ENCODE measurements around the gene ACOXL.

The ACOXL gene

GRCh38 chr2:111011218-111011617, 278.8 kb downstream of the ACOXL start:
- DNase-seq (ENCODE audit: low read depth, low spot score), result no peak

- no peak for DNase-seq (ENCODE audit: low read depth, low spot score)
These were observed 283.1 kb downstream of the ACOXL start for GRCh38 chr2:111015283-111015995.

DNA sequence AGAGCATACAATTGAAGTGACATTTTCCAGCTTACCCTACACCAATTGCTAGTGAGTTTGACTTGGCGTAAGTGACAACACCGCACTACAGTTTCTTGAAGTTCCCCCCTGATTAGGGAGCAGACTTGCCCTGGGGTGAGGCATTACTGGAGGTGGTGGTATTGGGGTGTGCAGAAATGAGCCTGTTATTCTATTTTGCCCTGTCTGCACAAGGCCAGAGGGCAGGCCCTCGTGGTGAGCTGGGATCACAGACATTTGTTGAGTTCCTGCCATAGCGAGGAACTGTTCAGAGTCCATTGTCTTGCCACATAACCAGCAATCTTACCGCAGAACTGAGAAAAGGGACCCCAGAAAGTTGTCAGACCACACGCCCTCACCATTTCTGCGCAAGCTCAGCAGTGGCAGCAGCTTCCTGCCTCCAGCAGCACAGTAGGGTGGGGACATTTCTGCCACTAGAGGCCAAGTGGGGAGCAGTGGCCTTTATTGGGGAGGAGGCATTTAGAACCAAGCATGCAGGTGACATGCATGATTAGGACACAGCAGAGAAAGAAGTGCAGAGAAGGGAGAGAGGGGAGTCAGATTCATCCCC, 284.8 kb downstream of the ACOXL start:
- no peak for DNase-seq (ENCODE audit: low read depth, low spot score)

DNA sequence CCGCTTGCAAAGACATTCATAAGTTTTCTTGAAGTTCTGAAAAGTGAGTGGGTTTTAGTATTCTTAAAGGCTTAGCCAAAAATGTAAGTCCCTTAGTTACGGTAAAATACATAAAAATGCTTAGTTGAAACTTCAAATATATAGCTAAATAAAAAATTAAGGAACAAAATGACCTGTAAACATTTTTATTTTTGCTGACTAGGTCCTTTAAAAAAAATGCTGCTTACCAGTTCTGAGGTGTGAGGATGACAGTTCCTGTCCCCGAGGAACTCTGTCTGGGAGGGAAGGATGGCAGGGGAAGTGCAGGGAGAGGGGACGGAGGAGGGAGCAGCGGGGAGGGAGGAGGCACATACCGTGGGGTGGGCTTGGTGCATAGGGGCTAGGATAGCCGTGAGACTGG, 285.5 kb downstream of the ACOXL start:
- no peak for DNase-seq (ENCODE audit: low read depth, low spot score)

GRCh38 chr2:111019381-111019780, 287.0 kb downstream of the ACOXL start:
- DNase-seq (ENCODE audit: low read depth, low spot score), result no peak

GRCh38 chr2:111022633-111023032, 290.3 kb downstream of the ACOXL start:
- DNase-seq (ENCODE audit: low read depth, low spot score), result no peak

DNA sequence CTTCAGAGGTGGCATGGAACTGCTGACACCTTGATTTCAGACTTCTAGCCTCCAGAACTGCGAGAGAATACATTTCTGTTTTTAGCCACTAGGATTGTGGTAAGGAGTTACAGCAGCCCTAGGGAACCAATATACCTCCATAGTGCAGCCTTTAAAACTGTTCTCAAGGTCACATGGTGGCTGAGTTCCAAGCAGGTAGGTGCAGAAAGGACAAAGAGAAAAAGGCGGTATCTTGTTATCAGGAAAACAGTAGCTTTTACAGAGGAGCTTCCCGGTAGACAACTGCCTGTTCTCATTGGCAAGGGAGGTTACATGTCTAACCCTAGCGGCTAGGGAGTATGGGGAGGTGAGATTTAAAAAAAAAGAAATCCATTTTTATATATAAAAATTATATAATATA, 292.1 kb downstream of the ACOXL start:
- no peak for DNase-seq (ENCODE audit: low read depth, low spot score)

- no peak for DNase-seq (ENCODE audit: low read depth, low spot score)
These were observed 292.9 kb downstream of the ACOXL start for GRCh38 chr2:111025288-111025687.

GRCh38 chr2:111028720-111029119, 296.3 kb downstream of the ACOXL start:
- DNase-seq (ENCODE audit: low read depth, low spot score), result no peak

DNA sequence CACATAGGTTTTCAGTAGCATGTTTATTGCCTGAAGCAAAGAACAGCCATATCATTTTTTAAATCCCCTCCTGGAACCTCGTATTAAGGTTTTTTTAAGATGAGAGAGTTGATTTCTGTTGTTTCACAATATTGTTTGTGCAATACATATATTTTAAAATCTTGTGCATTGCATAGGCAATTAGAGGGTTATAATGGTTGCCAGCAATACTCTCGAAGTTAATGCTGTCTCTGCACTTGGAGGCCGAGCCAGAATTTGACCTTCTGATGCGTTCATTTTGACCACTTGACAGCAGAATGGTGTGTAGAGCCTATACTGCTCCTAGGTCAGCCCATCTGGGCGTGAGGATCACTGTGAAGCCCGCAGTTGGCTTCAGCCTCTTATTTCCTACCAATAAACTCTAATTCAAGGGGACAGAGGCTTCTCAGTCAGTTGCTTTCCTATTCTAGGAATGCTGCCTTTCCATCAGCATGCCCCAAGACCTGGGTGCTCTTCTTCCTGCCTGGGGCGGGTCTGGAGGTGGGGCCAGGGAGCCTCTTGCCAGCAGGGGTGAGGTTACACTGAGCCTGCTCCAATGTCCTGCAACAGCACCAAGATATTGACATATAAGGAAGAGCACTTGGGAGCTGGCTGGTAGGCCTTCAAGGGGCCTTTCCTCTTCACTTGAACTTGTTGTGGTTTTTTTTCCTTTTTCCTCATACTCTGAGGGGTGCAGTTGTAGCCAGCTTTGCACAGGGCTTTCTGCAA, 297.0 kb downstream of the ACOXL start:
- DNase-seq (ENCODE audit: low read depth, low spot score), result no peak

GRCh38 chr2:111030260-111030891, 298.0 kb downstream of the ACOXL start:
- no peak for DNase-seq (ENCODE audit: low read depth, low spot score)

DNA sequence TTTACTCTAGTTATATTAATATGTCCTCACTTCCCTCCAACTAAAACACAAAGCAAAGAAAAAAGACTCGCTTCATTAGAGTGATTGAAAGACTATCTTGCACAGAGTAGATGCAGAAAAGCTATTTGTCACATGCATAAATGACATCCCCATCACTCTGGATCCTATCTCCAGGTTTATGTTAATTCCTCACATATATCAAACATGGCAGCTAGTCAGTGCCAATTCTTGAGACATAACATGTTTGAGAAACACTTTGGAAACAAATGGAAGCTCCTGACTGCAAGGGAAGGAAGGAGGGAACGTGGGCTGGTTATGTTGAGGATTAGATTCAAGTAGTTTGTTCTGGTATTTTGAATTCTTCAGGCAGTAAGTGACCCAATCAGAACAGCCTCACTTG, 298.6 kb downstream of the ACOXL start:
- no peak for DNase-seq (ENCODE audit: low read depth, low spot score)

GRCh38 chr2:111031546-111032478, 299.4 kb downstream of the ACOXL start:
- no peak for DNase-seq (ENCODE audit: low read depth, low spot score)

GRCh38 chr2:111032721-111033429, 300.5 kb downstream of the ACOXL start:
- no peak for DNase-seq (ENCODE audit: low read depth, low spot score)

GRCh38 chr2:111034146-111034545, 301.8 kb downstream of the ACOXL start:
- DNase-seq (ENCODE audit: low read depth, low spot score), result no peak

- no peak for DNase-seq (ENCODE audit: low read depth, low spot score)
These were observed 302.2 kb downstream of the ACOXL start for GRCh38 chr2:111034606-111035005.

DNA sequence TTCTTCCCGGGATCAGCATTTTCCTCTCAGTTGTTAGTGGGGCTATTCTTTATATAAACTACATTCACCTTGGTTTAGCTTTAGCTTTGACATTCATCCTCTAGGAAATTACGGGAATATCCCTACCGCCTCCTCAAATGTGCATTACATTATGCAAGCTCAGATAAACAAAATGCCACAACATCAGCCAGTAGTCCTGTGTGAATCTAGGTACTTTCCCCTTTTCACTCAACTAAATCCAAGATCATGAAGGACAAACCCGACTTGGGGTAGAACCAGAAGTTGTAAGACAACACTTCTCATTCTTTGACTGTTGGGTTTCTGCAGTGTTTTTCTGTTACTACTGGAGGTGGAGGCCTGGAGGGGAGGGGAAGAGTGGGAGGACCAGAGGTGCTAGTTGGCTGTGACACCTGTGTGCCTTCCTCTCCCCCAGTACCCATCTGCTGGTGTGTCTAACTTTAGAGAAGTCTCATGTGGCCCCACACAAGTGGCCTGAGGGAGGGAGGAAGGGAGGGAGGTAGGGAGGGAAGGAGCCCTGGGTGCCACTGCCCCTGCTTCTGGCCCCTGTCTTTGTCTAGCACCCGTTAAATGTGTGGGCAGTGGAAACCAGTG, 303.6 kb downstream of the ACOXL start:
- no peak for DNase-seq (ENCODE audit: low read depth, low spot score)

GRCh38 chr2:111037128-111037527, 304.8 kb downstream of the ACOXL start:
- no peak for DNase-seq (ENCODE audit: low read depth, low spot score)

GRCh38 chr2:111039628-111040383, 307.4 kb downstream of the ACOXL start:
- no peak for DNase-seq (ENCODE audit: low read depth, low spot score)

Measured in brain pericyte (primary cell).